Parathyroid adenoma (tissue), 2 donors: ENCODE results near the gene TTF2.

ENCODE experiments used
- H2AFZ ChIP-seq: fragments of 300-600 bp; sonication (generic); one replicate; pipeline ENCODE4 v1.7.0; 2017; ENCODE audit warnings: antibody characterized with exemption, mild to moderate bottlenecking
- H3K27ac ChIP-seq: fragments of 300-600 bp; sonication (generic); one replicate; pipeline ENCODE4 v1.7.0; 2017
- H3K27me3 ChIP-seq: fragments of 300-600 bp; sonication (generic); one replicate; pipeline ENCODE4 v1.7.0; 2017; ENCODE audit warnings: low read length; ENCODE audit not compliant: control insufficient read depth, insufficient read depth
- H3K36me3 ChIP-seq: fragments of 300-600 bp; sonication (generic); one replicate; pipeline ENCODE4 v1.7.0; 2017; ENCODE audit warnings: low read length; ENCODE audit not compliant: control insufficient read depth, insufficient read depth
- H3K4me1 ChIP-seq: fragments of 300-600 bp; sonication (generic); one replicate; pipeline ENCODE4 v1.7.0; 2017; ENCODE audit warnings: control low read depth
- H3K4me2 ChIP-seq: fragments of 300-600 bp; sonication (generic); one replicate; pipeline ENCODE4 v1.7.0; 2017; ENCODE audit warnings: low read length
- H3K4me3 ChIP-seq: fragments of 300-600 bp; sonication (generic); one replicate; pipeline ENCODE4 v1.7.0; 2017; ENCODE audit warnings: low read depth, low read length
- H3K79me2 ChIP-seq: fragments of 300-600 bp; sonication (generic); one replicate; pipeline ENCODE4 v1.7.0; 2017; ENCODE audit warnings: control low read depth
- H3K9ac ChIP-seq: fragments of 300-600 bp; sonication (generic); one replicate; pipeline ENCODE4 v1.7.0; 2017; ENCODE audit warnings: mild to moderate bottlenecking
- H3K9me3 ChIP-seq: fragments of 300-600 bp; sonication (generic); one replicate; pipeline ENCODE4 v1.7.0; 2017; ENCODE audit warnings: low read length; ENCODE audit not compliant: control insufficient read depth
- TF ChIP-seq, protein P1 (sequence below): fragments of 300-600 bp; sonication (generic); IDR thresholded peaks from one replicate; pipeline ENCODE4 v1.7.0; 2017; ENCODE audit warnings: antibody characterized with exemption, mild to moderate bottlenecking
- donor health status: primary hyperparathyroidism.

Gene TTF2

DNA sequence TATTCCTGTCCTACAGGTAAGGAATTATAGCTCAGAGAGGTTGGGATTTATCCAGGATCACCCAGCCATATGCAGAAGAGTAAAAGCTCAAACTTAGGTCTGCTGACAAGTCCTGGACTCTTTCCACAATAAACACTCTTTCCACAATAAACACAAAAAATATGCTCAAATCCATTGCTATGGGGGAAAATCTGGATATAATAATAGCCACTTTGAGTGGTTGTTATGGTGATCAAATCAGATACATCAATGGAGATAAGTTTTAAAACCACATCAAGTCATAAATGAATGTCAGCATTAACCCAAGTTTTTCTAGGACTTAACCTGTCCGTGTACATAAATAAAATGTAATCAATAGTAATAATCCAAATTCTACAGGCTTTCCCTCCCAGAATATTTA lies 22.3 kb upstream of the TTF2 start:
- no peaks in the 10 kb centered on the region for H3K36me3 ChIP-seq
- H3K27ac ChIP-seq = no peak overlapping the region
- H2AFZ ChIP-seq = no peak overlapping the region
- no peaks in the 10 kb centered on the region for H3K79me2 ChIP-seq
- no peaks in the 10 kb centered on the region for H3K9me3 ChIP-seq
- TF ChIP-seq, protein P1, sequence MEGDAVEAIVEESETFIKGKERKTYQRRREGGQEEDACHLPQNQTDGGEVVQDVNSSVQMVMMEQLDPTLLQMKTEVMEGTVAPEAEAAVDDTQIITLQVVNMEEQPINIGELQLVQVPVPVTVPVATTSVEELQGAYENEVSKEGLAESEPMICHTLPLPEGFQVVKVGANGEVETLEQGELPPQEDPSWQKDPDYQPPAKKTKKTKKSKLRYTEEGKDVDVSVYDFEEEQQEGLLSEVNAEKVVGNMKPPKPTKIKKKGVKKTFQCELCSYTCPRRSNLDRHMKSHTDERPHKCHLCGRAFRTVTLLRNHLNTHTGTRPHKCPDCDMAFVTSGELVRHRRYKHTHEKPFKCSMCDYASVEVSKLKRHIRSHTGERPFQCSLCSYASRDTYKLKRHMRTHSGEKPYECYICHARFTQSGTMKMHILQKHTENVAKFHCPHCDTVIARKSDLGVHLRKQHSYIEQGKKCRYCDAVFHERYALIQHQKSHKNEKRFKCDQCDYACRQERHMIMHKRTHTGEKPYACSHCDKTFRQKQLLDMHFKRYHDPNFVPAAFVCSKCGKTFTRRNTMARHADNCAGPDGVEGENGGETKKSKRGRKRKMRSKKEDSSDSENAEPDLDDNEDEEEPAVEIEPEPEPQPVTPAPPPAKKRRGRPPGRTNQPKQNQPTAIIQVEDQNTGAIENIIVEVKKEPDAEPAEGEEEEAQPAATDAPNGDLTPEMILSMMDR = no peak
- no peak overlapping the region for H3K9ac ChIP-seq
- no peak overlapping the region for H3K4me2 ChIP-seq
- H3K4me3 ChIP-seq = no peak overlapping the region
- no peaks in the 10 kb centered on the region for H3K27me3 ChIP-seq
- no peaks in the 10 kb centered on the region for H3K4me1 ChIP-seq

DNA sequence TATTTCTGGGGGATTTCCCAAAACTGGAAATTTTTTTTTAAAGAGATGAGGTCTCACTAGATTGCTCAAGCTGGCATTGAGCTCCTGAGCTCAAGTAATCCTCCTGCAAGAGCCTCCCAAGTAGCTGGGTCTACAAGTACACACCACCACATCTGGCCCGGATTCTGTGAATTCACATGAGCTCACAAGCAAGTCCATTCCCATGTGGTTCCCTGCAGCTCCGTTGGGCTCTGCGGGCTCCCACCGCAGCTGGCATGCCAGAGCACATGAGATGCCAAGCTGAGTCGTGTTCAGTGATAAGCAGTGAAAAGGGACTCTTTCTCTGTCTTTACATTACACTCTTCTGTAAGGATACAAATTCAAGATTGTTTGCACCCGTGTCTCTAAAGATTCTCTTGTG lies 21.9 kb upstream of the TTF2 start:
- TF ChIP-seq, protein P1 = no peak
- H3K4me1 ChIP-seq = no peaks in the 10 kb centered on the region
- no peak overlapping the region for H3K4me2 ChIP-seq
- H2AFZ ChIP-seq = no peak overlapping the region
- no peaks in the 10 kb centered on the region for H3K9me3 ChIP-seq
- no peak overlapping the region for H3K27ac ChIP-seq
- H3K9ac ChIP-seq = no peak overlapping the region
- no peaks in the 10 kb centered on the region for H3K27me3 ChIP-seq
- no peaks in the 10 kb centered on the region for H3K36me3 ChIP-seq
- H3K79me2 ChIP-seq = no peaks in the 10 kb centered on the region
- no peak overlapping the region for H3K4me3 ChIP-seq

DNA sequence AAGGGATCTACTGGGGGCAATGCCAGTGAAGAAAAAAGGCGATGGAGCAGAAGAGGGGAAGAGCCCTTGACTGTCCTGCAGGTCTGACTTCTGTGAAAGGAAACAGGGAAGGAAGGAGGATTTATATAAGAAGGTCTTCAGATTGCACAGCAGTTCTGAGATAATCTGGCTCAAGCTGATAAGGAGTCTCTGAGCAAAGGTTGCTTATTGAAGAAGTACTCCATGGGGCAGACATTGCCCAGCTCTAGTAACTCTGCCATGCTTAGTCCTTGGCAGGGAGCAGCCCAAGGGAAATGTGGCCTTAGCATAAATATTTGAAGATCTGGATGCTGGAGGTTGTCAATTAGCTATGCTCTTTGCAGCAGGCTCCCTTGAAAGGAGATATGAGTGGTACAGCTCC lies 15.9 kb upstream of the TTF2 start:
- no peaks in the 10 kb centered on the region for H3K36me3 ChIP-seq
- H3K4me3 ChIP-seq = no peak overlapping the region
- H3K27me3 ChIP-seq = no peaks in the 10 kb centered on the region
- H3K9me3 ChIP-seq = no peaks in the 10 kb centered on the region
- TF ChIP-seq, protein P1 = no peak
- no peaks in the 10 kb centered on the region for H3K79me2 ChIP-seq
- no peak overlapping the region for H3K27ac ChIP-seq
- H3K4me1 ChIP-seq = no peaks in the 10 kb centered on the region
- no peak overlapping the region for H2AFZ ChIP-seq
- H3K4me2 ChIP-seq = no peak overlapping the region
- H3K9ac ChIP-seq = no peak overlapping the region

DNA sequence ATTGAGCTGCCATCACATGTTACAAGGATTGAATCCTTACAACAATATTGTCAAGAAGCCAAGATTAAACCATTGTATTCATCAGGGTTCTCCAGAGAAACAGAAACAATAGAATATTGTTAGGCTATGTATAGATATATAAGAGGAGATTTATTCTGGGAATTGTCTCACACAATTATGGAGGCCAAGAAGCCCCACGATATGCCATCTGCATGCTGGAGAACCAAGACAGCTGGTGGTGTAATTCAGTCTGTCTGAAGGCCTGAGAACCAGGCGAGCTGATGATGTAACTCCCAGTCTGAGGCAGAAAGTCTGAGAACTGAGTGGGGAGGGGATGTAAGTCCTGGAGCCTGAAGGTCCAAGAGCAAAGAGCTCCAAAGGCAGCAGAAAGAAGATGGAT lies 14.5 kb upstream of the TTF2 start:
- Histone ChIP-seq H3K27me3 (no peaks in the 10 kb centered on the region), H3K4me2 (no peak overlapping the region), H2AFZ (no peak overlapping the region), H3K9me3 (no peaks in the 10 kb centered on the region), H3K4me1 (no peaks in the 10 kb centered on the region), H3K27ac (no peak overlapping the region), H3K36me3 (no peaks in the 10 kb centered on the region), H3K9ac (no peak overlapping the region), H3K4me3 (no peak overlapping the region), H3K79me2 (no peaks in the 10 kb centered on the region)
- TF ChIP-seq, protein P1 = no peak

DNA sequence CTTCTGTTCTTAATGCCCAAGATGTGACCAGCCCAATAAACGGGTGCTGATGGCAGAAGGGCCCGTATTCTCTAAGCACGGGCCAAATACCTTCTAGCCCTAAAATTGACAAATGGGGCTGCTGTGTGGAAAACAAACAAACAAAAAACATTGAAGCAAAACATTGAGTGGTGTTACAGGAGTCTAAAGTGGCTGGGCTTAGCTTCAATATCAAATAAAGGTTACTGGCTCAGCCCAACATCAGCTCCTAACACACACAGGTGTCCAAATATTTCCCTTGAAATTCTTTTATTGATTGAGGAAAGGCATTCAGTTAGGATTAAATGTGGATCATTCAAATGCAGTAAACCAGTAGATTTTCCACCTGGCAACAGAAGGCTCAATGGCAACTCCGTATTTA lies 13.3 kb upstream of the TTF2 start:
- TF ChIP-seq, protein P1 = no peak
- no peaks in the 10 kb centered on the region for H3K4me1 ChIP-seq
- no peak overlapping the region for H3K27ac ChIP-seq
- no peaks in the 10 kb centered on the region for H3K9me3 ChIP-seq
- H3K4me2 ChIP-seq = no peak overlapping the region
- H2AFZ ChIP-seq = no peak overlapping the region
- H3K27me3 ChIP-seq = no peaks in the 10 kb centered on the region
- H3K36me3 ChIP-seq = no peaks in the 10 kb centered on the region
- no peak overlapping the region for H3K9ac ChIP-seq
- no peaks in the 10 kb centered on the region for H3K79me2 ChIP-seq
- H3K4me3 ChIP-seq = no peak overlapping the region
